ACHN (cell line): ENCODE results near the gene KRTAP21-1.
"Not testable (repeated sequence)": the region's sequence is repeated elsewhere in the genome, so short reads cannot be mapped to it uniquely, and the experiment has no call there.

Source experiments
- DNase-seq: peaks from one replicate; pipeline ENCODE4 v3.0.0-alpha.2; 2015
- in situ Hi-C: cut with HindIII; loops from 2 replicates; pipeline ENCODE4 v1.10.0; 2017; ENCODE audit warnings: low sequenced_read_pairs, low pct_ligation_motif_present, low pct_unique_long_range_greater_than_20kb

Gene KRTAP21-1

DNA sequence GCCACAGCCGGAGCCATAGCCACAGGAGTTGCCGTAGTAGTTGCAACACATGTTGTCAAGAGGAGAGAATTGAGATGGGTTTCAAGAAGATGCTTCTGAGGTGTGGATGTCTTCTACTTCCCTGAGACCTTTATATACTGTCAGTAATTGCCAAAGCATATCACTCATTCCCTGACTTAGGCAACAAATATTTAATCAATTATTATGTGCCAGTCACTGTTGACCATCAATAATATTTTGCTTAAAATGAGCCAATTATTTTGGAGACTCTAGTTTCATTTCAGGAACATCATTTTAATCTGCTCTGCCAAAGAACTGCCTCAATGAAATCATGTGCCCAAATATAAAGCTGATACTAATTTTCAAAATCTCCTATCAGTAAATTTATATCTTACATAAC lies at the start of gene KRTAP21-1:
KRTAP21-1 (minus strand) TSS at position 101 of the 400 bp plus-strand sequence; CDS start at position 51, 50 bp downstream.
- in situ Hi-C loops, DNase-seq: not testable (repeated sequence)

DNA sequence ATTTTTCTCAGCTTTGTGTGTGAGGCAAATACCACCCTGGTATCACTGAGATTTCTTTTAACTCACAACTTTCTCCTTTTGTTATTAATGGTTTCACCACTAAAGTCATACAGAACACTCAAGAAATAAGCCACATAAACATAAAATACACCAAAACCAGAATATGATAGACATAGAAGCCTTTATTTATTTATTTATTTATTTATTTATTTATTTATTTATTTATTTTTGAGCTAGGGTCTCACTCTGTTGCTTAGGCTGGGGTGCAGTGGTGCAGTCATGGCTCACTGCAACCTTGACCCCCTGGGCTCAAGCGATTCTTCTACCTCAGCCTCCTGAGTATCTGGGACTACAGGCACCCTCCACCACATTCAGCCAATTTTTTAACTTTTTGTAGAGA lies 45.4 kb upstream of the KRTAP21-1 start:
- in situ Hi-C loops: no loop called here
- DNase-seq: no peak

DNA sequence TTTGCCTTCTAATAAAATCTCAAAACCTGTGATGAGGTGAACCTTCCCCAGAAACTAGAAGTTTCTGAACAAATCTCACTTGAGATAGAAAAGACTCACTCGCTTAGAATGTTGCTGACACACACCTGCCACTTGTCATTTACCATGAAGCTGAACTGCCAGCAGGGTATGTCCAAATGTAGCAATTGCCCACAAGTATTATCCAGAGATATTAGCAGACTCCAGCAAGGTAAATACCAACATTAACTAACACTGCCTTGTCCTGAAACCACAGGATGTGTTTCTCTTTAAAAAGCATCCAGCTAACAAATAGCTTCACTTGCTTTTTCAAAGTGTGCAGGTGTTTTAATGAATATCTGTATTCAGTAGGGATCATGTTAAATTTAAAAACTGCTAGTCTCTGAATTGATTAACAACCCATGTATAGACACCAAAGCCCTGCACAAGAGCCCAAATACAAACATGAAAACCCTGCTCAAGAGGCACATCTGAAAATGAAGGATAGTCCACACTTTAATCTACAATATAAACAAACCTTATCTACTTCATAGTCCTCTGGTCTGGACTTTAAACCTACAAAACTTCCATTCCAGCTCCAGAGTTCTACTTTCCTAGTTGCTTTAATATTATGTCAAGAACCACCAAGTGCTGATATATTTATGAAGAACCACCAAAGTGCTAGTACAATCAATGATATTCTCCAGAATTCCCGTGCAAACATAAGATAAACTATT lies 38.5 kb upstream of the KRTAP21-1 start:
- DNase-seq: no peak
- in situ Hi-C loops: no loop called here

DNA sequence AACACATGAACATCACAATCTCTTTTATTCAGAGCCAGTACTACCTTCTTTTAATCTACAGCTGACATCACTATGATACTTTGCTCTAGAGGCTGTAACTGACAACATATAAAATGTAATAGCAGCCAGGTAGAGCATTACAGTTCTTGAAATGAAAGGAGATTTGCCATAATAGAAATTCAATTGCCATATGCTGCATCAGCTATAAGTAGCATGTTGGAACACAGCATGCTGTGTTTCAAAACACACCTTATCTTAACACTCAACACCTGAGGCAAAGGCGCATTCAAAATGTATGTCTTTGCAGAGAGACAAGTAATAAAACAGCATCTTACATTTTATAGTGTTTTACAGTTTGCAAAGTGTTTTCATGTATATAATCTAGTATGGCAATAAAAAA lies 24.0 kb upstream of the KRTAP21-1 start:
- no peak for DNase-seq
- in situ Hi-C loops: no loop called here

DNA sequence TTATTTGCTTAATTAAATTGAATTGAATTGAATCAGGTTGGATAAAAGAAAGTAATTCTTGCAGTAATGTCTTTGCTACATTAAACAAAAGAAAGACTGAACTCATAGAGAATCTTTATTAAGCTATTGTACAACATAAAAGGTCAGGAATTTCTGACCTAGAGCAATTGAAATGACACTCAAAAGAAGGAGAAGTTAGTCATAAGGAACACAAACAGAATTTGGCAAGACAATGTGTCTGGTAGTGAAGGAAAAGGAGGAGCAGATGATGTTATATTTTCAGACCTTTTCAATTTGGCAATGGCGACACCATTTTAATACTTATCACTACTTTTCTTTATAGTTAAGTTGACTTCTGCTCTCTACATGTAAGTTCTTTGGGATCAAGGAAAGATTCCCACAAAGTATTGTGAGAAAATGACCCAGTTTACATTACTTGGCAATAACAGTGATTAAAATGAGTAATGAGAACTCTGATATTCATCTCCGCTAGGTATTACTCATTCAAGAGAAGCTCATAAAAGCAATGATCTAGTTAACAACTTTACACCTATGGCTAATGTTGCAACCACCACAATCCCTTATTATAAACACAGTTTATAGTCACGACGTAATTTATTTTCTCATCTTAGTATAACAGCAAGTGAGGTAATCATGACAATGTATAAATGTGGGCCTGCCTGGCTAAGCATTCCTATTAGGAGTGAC lies 14.7 kb upstream of the KRTAP21-1 start:
- in situ Hi-C loops: no loop called here
- no peak for DNase-seq

DNA sequence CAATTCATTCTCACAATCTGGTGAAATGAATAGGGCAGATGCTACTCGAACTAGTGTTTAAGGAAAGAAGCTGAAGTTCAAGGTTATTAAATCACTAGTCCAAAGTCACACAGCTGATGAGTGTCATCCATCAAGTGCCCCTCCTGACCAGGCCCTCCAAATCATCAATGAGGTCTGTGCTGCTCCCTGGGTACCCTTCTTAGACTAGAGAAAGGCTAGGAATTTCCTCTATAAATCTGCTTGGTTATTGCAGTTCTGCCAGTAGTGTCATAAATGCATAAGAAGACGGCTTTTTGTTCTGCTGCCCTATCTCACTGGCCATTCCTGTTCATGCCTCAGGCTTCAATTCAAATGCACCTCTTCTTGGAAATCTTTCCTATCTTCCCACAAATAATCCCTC lies 5.5 kb upstream of the KRTAP21-1 start:
- in situ Hi-C loops: no loop called here
- DNase-seq: no peak

DNA sequence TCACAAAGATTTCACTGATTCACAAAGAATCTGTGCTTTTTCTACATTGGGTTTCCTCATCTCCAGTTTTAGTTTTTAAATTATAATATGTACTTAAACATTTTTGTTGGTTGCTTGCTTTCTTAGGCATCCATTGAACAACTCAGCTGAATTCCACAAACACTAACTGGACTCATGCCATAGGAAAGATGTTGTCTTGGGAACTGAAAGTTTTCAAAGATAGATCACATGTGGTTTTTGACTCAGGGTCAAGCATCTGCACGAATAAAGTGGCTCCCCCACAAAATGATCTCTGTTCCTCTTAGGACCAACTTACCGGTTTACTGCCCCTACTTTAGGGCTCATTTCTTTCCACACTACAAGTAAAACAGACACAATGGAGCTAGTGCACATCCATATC lies 3.1 kb upstream of the KRTAP21-1 start:
- in situ Hi-C loops: no loop called here
- no peak for DNase-seq

DNA sequence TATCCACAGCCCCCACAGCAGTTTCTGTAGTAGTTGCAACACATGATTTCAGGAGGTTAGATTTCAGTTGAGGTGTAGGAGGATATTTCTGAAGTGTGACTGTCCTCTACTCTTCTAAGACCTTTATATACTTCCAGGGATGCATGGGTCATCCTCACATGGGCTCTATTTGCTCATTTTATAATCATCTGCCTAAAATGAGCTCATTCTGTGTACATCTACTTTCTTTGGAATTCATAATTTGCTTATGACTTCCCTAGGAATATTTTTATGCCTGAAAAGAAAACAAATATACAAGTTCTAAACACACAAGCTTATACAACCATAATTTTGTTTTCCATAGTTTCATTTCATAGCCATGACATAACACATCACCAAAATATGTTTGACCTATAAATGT lies 8.1 kb downstream of the KRTAP21-1 start, which contains the start of gene KRTAP21-2:
KRTAP21-2 (minus strand) TSS at position 101 of the 400 bp plus-strand sequence; CDS start at position 44, 57 bp downstream.
- DNase-seq: no peak
- in situ Hi-C loops: no loop called here

DNA sequence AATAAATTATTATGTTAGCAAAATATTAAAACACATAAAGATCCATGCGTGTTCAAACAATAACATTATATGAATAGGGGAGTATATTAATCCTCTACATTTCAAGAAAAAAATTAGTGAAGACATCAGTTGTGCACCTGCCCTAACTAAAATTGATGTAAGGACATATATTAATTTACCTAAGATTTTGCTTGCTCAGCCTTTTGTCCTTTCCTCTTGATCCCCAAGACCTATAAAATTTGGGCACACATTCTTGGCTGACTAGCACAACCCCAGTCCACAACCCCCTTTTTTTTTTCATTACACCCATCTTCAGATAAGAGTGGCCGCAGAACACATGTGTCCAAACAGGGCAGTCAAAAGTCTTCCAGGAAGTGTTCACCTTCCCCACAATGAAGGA lies 14.8 kb downstream of the KRTAP21-1 start:
- in situ Hi-C loops: no loop called here
- DNase-seq: no peak

DNA sequence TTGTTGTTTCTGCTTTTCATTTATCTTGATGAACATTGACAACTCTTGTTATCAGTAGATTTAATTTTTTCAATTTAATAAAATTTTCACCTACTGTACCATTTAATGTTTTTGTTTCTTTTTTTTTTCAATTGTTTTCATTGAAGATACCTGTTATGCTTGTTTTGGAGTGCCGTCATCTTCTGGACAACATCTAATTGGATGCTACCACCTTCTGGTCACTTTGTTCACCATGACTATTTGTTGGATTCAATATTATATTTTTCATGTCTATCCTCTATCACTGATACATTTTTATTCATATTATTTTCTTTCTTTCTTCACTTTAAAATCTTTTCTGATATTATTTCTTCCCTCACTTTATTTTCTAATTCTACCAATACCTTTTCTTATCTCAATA lies 22.2 kb downstream of the KRTAP21-1 start:
- in situ Hi-C loops: no loop called here
- DNase-seq: no peak

DNA sequence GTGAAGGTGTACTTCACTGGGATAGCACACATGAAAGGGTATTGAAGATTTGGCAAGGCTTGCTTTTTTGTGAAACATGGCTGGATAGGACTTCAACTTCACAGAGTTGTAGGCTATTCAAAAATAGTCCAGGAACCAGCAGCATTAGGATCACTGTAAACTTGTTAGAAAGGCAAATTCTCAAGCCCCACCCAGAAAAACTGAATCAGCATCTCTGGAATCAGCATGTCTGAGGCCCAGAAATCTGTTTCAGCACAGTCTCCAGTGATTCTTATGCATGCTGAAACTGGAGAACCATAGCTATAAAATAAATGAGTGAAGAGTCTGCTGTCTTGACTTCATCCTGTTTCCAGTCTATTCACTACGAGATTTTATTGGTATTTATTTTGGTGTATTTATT lies 28.5 kb downstream of the KRTAP21-1 start:
- in situ Hi-C loops: no loop called here
- no peak for DNase-seq

DNA sequence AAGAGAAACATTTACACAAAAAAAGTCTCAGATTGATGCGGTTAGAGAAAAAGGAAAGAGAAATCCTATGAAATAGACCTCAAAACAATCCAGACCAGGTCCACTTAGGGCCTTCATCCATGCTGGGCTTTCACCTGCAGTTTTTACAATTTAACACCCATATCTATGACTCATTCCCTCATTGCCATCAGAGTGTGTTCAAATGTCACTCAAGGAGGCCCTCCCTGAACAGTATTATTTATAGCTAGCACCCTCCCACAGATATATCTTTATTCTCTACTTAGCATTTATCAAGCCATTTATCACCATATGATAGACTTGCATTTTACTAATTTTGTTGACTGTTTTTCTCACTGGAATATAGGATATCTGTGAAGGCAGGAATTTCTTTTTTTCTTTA lies 35.8 kb downstream of the KRTAP21-1 start:
- in situ Hi-C loops: no loop called here
- DNase-seq: no peak

DNA sequence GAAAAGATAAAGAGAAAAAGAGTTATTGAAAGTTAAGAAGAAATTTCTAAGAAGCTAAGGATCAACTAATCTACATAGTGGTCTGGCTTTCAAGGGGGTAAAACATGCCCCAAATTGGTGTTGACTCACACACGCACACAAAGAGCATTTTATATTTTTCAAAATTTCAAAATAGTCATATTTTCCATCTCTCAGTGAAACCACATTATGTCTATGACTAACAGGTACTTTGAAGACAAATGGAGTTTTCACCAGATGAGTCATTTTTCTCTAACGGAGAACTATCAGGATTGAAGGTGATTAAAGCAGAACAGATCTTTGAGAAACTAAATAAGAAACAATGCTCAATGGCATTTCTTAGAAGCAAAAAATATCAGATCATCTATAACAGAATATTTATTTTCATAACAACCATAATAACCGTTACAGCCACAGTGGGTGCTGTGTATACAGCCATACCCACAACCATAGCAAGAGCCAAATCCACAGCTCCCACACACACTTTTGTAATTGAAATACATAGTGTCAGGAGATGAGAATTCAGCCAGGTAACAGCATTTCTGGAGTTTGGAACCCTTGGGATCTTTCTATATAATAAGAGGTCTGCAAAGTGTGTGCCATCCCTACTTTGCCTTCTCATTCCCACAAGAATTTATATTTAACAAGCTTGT lies 36.9 kb downstream of the KRTAP21-1 start, which contains the start of gene KRTAP21-3:
KRTAP21-3 (minus strand) TSS at position 539 of the 671 bp plus-strand sequence; CDS start at position 521, 18 bp downstream.
- DNase-seq: no peak
- in situ Hi-C loops: no loop called here

DNA sequence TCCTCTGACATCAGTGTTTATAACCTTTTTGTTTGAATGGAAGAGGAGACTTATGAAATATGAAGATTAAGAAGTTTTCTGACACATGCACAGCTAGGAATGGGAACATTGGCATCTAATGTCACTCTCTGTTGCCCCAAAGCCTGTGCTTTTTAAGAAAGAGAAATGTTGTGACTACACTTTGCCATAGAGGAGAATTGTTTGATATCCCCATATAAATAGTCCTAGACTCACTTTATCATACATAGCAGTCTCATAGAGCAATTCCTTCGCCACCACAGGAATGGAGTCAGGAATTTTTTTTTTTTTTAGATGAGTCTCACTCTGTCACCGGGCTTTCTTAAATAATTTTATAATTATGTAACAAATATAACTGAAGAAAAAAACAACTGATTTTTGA lies 38.1 kb downstream of the KRTAP21-1 start:
- DNase-seq: no peak

DNA sequence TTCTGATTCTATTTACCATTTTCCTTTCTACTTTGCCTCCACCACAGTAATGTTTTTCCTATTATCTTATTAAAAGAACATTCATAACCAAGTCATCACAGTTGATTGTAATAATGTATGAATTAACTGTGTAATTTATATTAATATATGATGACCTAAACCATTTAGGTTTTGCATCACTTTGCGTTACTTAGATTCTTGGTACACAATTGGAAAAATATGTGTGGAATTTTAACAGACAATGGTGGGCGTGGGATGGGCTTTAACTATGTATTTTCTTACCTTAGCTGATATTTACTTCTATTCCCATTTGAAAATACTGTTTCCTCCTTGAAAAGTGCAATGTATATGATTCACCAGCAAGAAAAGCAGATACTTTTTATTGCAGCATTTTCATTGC lies 40.3 kb downstream of the KRTAP21-1 start:
- in situ Hi-C loops: no loop called here
- DNase-seq: no peak

More for the DNA sequence above, 38.1 kb downstream of the KRTAP21-1 start:
- in situ Hi-C loops: no loop called here

DNA sequence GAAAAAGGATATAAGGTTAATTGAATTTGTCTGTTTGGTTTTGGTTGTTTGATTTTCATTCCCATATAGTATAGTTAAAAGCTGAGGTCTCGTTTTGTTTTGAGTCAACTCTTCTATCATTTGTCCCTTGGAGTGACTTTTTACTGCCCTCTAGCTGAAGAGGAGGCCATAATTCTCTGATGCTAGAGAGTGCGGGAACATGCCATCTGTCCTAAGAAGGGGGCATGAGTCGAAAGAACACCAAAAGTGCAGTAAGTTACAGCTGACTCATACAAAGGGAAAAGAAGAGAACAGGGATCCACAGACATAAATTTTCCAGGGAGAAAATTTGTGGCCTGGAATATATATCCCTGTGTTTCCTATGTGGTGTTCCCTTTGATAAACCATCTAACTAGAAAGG lies 40.8 kb downstream of the KRTAP21-1 start:
- in situ Hi-C loops: no loop called here
- no peak for DNase-seq

DNA sequence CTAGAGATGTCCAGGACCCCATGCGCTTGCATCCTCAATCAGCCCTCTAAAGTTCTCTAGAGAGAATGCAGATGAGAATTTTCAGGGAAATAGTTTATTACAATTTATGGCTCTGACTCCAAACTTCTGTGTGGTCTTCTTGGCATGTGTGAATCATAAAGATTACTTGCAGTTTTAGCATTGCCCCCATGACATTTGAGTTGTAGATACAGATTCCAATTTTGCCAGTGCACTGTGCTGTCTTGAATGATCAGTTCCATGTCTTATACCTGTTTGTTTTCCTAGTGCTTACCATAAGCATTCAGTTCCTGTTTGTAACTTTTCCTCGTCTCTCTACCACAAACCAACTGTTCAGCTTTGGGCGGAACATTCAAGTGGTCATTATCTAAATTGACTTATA lies 41.5 kb downstream of the KRTAP21-1 start:
- no peak for DNase-seq
- in situ Hi-C loops: no loop called here

DNA sequence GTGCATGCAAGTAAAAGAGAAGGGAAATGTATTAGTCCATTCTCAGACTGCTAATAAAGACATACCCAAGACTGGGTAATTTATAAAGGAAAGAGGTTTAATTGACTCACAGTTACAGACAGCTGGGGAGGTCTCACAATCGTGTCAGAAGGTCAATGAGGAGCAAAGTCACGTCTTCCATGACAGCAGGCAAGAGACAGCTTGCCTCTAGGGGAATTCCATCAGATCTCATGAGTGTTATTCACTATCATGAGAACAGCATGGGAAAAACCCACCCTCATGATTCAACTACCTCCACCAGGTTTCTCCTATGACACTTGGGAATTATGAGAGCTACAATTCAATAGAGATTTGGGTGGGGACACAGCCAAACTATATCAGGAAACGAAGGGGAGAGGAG lies 44.7 kb downstream of the KRTAP21-1 start:
- in situ Hi-C loops: no loop called here
- no peak for DNase-seq

DNA sequence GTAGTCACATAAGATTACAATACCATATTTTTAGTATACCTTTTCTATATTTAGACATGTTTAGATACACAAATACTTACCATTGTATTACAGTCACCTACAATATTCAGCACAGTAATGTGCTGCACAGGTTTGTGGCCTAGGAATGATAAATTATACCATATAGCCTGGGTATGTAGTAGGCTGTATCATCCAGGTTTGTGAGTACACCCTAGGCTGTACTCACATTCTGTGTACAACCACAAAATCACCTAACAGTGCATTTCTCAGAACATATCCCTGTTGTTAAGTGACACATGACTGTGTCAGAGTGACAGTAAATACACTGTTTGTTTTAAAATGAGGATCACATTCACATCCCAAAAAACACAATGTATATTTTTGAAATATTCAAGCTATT lies 47.8 kb downstream of the KRTAP21-1 start:
- in situ Hi-C loops: no loop called here
- no peak for DNase-seq
